Calu3 (cell line): ENCODE data around the gene SKI. TPM values are rescaled to one million over a fixed set of nuclear protein-coding genes. Genes with fewer than 3 reads are reported as not detected.

Experiments
- BruUV-seq: library from RNA; stranded (reverse); fragments of 400-500 nt; replicated peaks from 2 replicates; lab custom pipeline; 2021; lab: Mats Ljungman, UMichigan
- CTCF ChIA-PET: fragments of 300-600 bp; sonication (Branson Sonifier 250); formaldehyde crosslinking; loops from one replicate; lab custom pipeline; 2022; ENCODE audit warnings: antibody characterized with exemption; lab: Charles Lee
- DNase-seq: peaks from one replicate; pipeline ENCODE4 v3.0.0; 2022
- H3K27ac Mint-ChIP-seq: one replicate; pipeline ENCODE4 v1.8.0; 2022; ENCODE audit warnings: mixed read lengths; ENCODE audit not compliant: unreplicated experiment
- H3K27me3 Mint-ChIP-seq: one replicate; pipeline ENCODE4 v1.8.0; 2022; ENCODE audit warnings: mixed read lengths; ENCODE audit not compliant: unreplicated experiment
- H3K36me3 Mint-ChIP-seq: one replicate; pipeline ENCODE4 v1.8.0; 2022; ENCODE audit warnings: mild to moderate bottlenecking, moderate library complexity, mixed read lengths; ENCODE audit not compliant: insufficient read depth, unreplicated experiment
- H3K4me1 Mint-ChIP-seq: one replicate; pipeline ENCODE4 v1.8.0; 2022; ENCODE audit warnings: mild to moderate bottlenecking, low read depth, mixed read lengths; ENCODE audit not compliant: unreplicated experiment
- H3K4me3 Mint-ChIP-seq: one replicate; pipeline ENCODE4 v1.8.0; 2022; ENCODE audit warnings: mild to moderate bottlenecking, low read depth, moderate library complexity, mixed read lengths; ENCODE audit not compliant: unreplicated experiment
- H3K9me3 Mint-ChIP-seq: one replicate; pipeline ENCODE4 v1.8.0; 2022; ENCODE audit warnings: low read depth, mixed read lengths; ENCODE audit not compliant: unreplicated experiment
- intact Hi-C: fragments of 100-400 bp; cut with micrococcal nuclease; formaldehyde crosslinking; loops from one replicate; pipeline ENCODE4 v1.10.0; 2022; ENCODE audit not compliant: unreplicated experiment
- total RNA-seq: library from RNA; stranded (reverse); gene quantifications from 2 replicates; pipeline ENCODE4 v1.2.3, GENCODE V29; 2022
- TF ChIP-seq, protein P1 (sequence below): fragments of 200-600 bp; IDR thresholded peaks from one replicate; pipeline ENCODE4 v1.8.0; 2022; ENCODE audit warnings: antibody characterized with exemption; ENCODE audit not compliant: unreplicated experiment

The SKI gene
- total RNA-seq, 1 experiment from 2014 or later: 33.8 TPM

DNA sequence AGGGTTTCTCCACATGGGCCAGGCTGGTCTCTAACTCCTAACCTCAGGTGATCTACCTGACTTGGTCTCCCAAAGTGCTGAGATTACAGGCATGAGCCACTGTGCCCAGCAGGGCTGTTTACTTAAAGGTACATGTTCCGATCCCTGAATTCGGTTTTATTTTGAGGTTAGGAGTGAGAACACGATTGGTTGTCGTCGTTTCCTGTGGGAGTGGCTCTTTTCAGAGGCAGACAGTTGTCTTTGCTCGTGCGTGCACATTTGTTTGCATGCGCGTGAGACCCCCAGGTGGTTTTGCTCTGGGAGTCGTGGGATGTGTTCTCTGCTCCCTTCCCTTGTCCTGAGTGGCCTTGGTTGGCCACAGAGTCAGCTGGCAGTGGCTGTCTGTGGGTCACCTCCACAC is 60.2 kb downstream of the SKI start:
- BruUV-seq: no TSS peak
- H3K36me3 Mint-ChIP-seq: no peaks in the 10 kb centered on the region

DNA sequence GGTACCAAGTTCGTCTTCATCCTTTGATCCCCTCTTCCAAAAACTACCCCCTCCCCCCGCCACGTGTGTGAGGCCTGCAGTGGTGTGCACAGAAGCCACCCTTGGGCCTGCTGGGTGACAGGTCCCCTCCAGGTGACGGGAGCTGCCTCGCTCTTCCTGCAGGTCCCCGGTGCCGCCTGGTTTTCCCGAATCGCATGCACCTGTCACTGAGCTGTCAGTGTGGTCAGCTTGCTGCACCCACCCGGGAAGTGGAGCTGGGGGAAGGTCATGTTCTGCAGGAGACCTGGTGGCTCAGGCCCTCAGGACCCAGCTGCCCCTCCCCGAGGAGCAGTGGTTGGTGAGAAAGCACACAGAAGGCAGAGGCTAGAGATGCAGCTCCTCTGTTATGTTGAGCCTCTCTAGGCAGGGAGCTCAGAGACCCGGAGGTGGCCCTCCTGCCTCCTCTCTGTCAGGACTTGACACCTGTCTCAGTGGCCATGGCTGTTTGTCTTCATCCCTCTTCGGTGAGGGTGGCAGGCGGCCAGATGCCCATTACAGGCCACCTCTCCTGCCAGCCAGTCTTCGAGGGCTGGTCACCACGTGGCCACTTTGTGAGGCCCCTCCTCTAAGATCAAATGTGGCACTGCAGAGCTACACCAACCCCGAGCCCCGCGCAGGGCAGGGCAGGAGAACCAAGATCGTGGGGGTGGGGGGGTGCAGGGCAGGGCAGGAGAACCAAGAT is 60.9 kb downstream of the SKI start:
- no peaks in the 10 kb centered on the region for H3K9me3 Mint-ChIP-seq
- CTCF ChIA-PET: no interaction called here
- no peak overlapping the region for H3K4me3 Mint-ChIP-seq
- H3K4me1 Mint-ChIP-seq: peaks cover 7% of the 10 kb centered on the region
- intact Hi-C loops: no loop called here
- H3K36me3 Mint-ChIP-seq: no peaks in the 10 kb centered on the region
- H3K27ac Mint-ChIP-seq: no peak overlapping the region
- H3K27me3 Mint-ChIP-seq: no peaks in the 10 kb centered on the region
- no TSS peak for BruUV-seq
- DNase-seq: no peak
- TF ChIP-seq, protein P1, sequence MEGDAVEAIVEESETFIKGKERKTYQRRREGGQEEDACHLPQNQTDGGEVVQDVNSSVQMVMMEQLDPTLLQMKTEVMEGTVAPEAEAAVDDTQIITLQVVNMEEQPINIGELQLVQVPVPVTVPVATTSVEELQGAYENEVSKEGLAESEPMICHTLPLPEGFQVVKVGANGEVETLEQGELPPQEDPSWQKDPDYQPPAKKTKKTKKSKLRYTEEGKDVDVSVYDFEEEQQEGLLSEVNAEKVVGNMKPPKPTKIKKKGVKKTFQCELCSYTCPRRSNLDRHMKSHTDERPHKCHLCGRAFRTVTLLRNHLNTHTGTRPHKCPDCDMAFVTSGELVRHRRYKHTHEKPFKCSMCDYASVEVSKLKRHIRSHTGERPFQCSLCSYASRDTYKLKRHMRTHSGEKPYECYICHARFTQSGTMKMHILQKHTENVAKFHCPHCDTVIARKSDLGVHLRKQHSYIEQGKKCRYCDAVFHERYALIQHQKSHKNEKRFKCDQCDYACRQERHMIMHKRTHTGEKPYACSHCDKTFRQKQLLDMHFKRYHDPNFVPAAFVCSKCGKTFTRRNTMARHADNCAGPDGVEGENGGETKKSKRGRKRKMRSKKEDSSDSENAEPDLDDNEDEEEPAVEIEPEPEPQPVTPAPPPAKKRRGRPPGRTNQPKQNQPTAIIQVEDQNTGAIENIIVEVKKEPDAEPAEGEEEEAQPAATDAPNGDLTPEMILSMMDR: no peak

More for the DNA sequence above, 60.2 kb downstream of the SKI start:
- DNase-seq: no peak
- Mint-ChIP-seq H3K27me3 (no peaks in the 10 kb centered on the region), H3K4me3 (no peak overlapping the region), H3K27ac (no peak overlapping the region), H3K9me3 (no peaks in the 10 kb centered on the region), H3K4me1 (peaks cover under 1% of the 10 kb centered on the region)
- TF ChIP-seq, protein P1: no peak
- CTCF ChIA-PET: no interaction called here
- intact Hi-C loops: no loop called here

DNA sequence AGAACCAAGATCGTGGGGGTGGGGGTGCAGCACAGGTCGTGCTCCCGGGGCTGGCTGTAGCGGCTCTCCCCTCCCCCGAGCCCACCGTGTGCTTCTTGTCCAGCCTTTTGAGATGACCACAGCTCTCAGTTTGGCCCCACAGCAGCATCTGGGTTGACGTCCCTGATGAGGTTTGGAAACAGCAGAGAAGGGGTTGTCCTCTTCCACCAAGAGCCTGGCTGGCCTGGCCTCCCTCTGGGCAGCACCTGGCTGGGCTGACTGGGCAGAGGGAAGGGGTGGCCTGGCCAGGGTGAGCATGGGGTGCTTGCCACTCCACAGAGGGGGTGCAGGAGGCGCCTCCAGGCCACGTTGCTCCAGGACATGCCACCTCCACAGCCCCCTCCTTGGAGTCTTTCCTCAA is 61.5 kb downstream of the SKI start:
- Mint-ChIP-seq H3K4me3 (no peak overlapping the region), H3K36me3 (no peaks in the 10 kb centered on the region), H3K27me3 (no peaks in the 10 kb centered on the region), H3K9me3 (no peaks in the 10 kb centered on the region), H3K27ac (no peak overlapping the region), H3K4me1 (peaks cover 7% of the 10 kb centered on the region)
- DNase-seq: no peak
- BruUV-seq: no TSS peak
- TF ChIP-seq, protein P1: no peak
- CTCF ChIA-PET: no interaction called here
- intact Hi-C loops: no loop called here

DNA sequence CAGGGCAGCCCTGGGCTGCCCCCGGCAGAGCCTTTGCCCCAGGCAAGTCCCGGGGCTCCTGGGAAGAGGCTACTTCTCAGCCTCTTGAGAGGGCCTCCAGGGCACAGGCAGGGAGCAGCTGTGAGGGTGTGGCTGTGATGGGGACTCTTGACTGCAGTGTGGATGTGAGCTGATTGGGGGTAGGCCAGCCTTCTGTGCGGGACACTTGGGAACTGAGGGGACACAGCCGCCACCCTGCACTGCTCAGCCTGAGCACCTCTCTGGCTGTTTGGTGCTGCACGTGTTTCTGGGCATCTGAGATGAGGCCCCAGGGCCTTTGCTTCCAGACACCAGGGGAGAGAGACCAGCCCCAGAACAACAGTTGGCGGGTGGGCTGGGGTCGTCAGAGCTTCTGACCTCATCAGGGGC is 62.1 kb downstream of the SKI start:
- intact Hi-C loops: no loop called here
- CTCF ChIA-PET: no interaction called here
- Mint-ChIP-seq H3K4me1 (peaks cover 7% of the 10 kb centered on the region), H3K27me3 (no peaks in the 10 kb centered on the region), H3K9me3 (no peaks in the 10 kb centered on the region), H3K4me3 (no peak overlapping the region), H3K27ac (no peak overlapping the region), H3K36me3 (no peaks in the 10 kb centered on the region)
- TF ChIP-seq, protein P1: no peak
- DNase-seq: no peak
- BruUV-seq: no TSS peak
